SK-N-SH treated with all-trans-retinoic acid at 6 μM for 48 hours (cell line): ENCODE results near the gene WNK1.

Experiments used
- CREB5 ChIP-seq: fragments of 250-450 bp; sonication (Bioruptor Pico); IDR thresholded peaks from 2 replicates; pipeline ENCODE4 v1.5.1; 2020; ENCODE audit warnings: low read depth, mild to moderate bottlenecking, moderate library complexity
- POU6F1 ChIP-seq: fragments of 250-450 bp; sonication (Bioruptor Pico); IDR thresholded peaks from 2 replicates; pipeline ENCODE4 v1.8.0; 2021; ENCODE audit warnings: low read depth, mild to moderate bottlenecking, moderate library complexity, borderline replicate concordance
- ZFP30 ChIP-seq: fragments of 450-650 bp; formaldehyde crosslinking; IDR thresholded peaks from 2 replicates; pipeline ENCODE4 v1.5.0; 2022; ENCODE audit warnings: mild to moderate bottlenecking, moderate library complexity
- ZNF70 ChIP-seq: fragments of 450-650 bp; formaldehyde crosslinking; IDR thresholded peaks from 2 replicates; pipeline ENCODE4 v1.5.0; 2020; ENCODE audit warnings: mild to moderate bottlenecking, moderate library complexity

DNA sequence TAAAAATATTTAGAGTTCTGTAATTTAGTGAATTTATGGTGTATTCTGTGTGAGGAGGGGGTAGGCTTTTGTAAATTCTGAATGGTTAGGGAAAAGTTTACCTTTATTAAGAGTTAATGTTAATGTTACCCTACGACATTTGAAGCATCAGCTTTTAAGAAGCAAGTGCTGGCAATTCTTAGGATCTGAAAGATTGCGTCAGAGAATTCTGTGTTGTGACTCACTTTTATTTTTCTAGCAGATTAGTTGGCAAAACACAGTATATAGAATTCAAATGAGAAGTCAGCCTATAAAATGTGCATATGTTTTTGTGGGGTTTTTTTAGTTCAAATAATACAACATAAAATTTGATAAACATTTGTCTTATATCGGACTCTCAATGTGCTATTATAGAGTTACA is 99.5 kb downstream of the WNK1 start:
- TF ChIP-seq POU6F1 (no peak), ZFP30 (CRISPR knock-in tag) (no peak), ZNF70 (CRISPR knock-in tag) (no peak), CREB5 (CRISPR knock-in tag) (no peak)
